C4-2B (cell line): ENCODE measurements around the gene SMDT1.

ENCODE experiments used
- ZFX ChIP-seq: fragments of 450-650 bp; IDR thresholded peaks from 2 replicates; pipeline ENCODE4 v1.6.1; 2017
- TF ChIP-seq, protein P1 (sequence below): fragments of 450-650 bp; conservative IDR thresholded peaks from 2 replicates; pipeline ENCODE4 v1.5.1; 2017; ENCODE audit warnings: mild to moderate bottlenecking

DNA sequence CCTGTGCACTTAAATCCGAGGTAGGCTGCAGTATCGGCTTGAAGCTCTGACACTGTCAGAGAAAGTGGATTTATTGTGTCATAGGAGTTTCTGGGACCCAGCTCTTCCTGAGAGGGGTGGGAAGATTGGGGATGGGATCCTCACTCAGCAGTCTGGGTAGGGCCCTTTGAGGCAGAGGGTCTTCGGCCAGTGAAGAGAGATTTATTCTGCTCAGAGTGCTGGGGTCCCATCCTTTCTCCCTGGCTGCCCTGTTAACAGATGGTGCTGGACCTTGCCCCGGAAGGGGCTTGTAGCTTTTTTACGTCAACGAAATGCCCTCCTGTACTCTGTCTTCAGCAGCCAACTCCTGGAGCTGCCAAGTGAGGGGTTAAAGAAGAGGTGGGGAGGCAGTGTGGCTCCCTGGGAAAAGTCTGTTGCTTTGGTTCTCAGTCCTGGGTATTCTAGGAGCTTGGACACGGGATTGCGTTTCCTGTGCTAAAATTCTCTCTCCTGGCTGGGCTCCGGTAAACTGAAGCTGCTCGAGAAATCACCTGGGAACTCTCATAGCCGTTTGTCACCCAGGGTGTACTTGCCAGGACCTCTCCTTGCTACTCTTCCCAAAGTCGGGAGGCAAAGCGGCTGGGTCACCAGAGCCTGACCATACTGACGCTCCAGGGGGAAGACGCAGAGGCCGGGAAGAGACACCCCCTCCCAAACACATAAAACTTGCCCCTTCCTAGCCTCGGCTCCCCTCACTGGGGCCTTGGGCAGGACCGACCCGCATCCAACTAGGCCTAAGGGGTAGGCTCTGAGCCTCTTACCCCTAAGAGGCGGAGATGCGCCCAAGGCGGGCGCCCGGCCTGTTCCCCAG lies 806 bp upstream of the SMDT1 start:
- TF ChIP-seq, protein P1, sequence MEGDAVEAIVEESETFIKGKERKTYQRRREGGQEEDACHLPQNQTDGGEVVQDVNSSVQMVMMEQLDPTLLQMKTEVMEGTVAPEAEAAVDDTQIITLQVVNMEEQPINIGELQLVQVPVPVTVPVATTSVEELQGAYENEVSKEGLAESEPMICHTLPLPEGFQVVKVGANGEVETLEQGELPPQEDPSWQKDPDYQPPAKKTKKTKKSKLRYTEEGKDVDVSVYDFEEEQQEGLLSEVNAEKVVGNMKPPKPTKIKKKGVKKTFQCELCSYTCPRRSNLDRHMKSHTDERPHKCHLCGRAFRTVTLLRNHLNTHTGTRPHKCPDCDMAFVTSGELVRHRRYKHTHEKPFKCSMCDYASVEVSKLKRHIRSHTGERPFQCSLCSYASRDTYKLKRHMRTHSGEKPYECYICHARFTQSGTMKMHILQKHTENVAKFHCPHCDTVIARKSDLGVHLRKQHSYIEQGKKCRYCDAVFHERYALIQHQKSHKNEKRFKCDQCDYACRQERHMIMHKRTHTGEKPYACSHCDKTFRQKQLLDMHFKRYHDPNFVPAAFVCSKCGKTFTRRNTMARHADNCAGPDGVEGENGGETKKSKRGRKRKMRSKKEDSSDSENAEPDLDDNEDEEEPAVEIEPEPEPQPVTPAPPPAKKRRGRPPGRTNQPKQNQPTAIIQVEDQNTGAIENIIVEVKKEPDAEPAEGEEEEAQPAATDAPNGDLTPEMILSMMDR, result no peak
- no peak for TF ChIP-seq ZFX
